ENCODE results near the gene ARHGAP24.

ARHGAP24 gene

GRCh38 chr4:86026720-86027119 is 551.8 kb downstream of the ARHGAP24 start:
- DNase-seq (ENCODE audit: low read depth): no peak

- DNase-seq (ENCODE audit: low read depth): no peak
Measured at GRCh38 chr4:86031927-86032326, 557.0 kb downstream of the ARHGAP24 start.

- peak; percentile 75 for DNase-seq (ENCODE audit: low read depth)
Measured at GRCh38 chr4:86032476-86033022, 557.6 kb downstream of the ARHGAP24 start.

GRCh38 chr4:86033171-86033570 is 558.2 kb downstream of the ARHGAP24 start:
- peak; percentile 49 for DNase-seq (ENCODE audit: low read depth)

- no peak for DNase-seq (ENCODE audit: low read depth)
Measured at GRCh38 chr4:86034616-86035015, 559.7 kb downstream of the ARHGAP24 start.

DNA sequence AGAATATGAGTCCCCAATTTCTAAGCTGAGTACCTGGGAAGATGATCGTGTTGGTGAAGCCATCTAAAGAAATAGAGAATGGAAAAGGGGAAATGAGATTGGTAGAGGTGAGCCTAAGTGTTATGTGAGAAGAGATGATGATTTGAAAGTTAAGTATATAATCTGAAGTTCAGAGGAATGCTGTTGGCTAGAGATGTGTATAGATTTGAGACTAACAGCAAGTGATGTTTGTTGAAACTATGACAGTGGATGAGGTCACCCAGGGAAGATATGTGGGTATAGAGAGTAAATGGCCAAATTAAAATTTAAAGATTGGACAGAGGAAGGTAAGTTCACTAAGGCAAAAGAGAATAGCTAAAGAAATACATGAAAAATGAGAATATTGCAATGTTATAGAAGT is 560.7 kb downstream of the ARHGAP24 start:
- DNase-seq (ENCODE audit: low read depth): peak; percentile 51

- peak; percentile 45 for DNase-seq (ENCODE audit: low read depth)
Measured at GRCh38 chr4:86036736-86037135, 561.8 kb downstream of the ARHGAP24 start.

- no peak for DNase-seq (ENCODE audit: low read depth)
Measured at GRCh38 chr4:86038037-86038436, 563.1 kb downstream of the ARHGAP24 start.

GRCh38 chr4:86043755-86044592 is 569.0 kb downstream of the ARHGAP24 start:
- DNase-seq (ENCODE audit: low read depth): peak; percentile 69

GRCh38 chr4:86044593-86044985 is 569.6 kb downstream of the ARHGAP24 start:
- DNase-seq (ENCODE audit: low read depth): no peak

DNA sequence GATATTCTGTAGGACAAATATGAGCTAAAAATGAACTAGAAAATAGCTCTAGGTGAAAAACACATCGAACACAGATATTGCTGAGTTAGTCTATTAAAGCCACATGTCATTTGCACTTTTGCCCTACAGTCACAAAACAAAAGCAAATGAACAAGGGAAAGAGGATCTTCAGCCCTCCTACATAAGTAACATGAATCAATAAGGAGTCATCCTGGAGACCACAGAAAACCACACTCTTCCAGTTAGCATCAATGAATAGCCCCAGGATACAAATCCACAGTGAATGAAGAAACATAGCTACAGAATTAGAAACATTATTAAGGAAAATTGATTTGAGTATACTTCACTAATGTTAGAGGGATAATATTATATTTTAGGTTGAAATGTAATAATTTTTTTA is 573.5 kb downstream of the ARHGAP24 start:
- DNase-seq (ENCODE audit: low read depth): peak; percentile 81

DNA sequence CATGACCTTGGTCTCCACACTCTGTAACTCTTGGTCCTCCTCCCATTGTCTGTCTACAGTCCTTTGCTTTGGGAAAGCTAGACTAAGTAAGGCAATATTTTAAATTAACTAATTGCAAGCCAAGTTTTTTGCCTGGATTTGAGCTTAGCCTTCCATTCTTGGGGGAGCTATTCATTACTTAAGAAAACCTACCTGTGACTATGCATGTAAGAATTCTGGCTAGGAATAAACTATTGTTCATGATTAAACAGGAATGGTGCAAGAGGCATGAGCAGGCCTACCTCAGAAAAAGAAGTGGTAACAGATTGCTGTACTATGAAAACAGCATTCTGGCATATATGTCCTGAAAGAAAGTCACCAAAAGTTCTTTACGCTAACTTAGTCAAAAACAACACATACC is 575.5 kb downstream of the ARHGAP24 start:
- peak; percentile 15 for DNase-seq (ENCODE audit: low read depth)

All from ELR (cell line).